Right lung (tissue), 5 donors: ENCODE measurements around the gene TMEM11. TPM values are rescaled to one million over a fixed set of nuclear protein-coding genes. Genes with fewer than 3 reads are reported as not detected.
"Not testable (repeated sequence)": the region's sequence is repeated elsewhere in the genome, so short reads cannot be mapped to it uniquely, and the experiment has no call there.

Source experiments
- DNase-seq, 2 donors: peaks; one replicate each; pipeline ENCODE4 v3.0.0-alpha.2; 2013
- polyA plus RNA-seq, 5 donors: library from polyadenylated mRNA; unstranded; fragments of 120-200 nt; gene quantifications; one replicate each; pipeline versions ENCODE4 v1.2.1 to v1.2.3, GENCODE V29; 2013; ENCODE audit warnings: inconsistent platforms in 1 of 5, low replicate concordance in 1 of 5; ENCODE audit not compliant: insufficient read length in 5 of 5, insufficient read depth in 1 of 5

The TMEM11 gene
- polyA plus RNA-seq, 5 donors, result 17.4 to 25.2 (median 20.7) TPM

- no peak for DNase-seq
Measured at GRCh38 chr17:21243516-21244303, 29.7 kb upstream of the TMEM11 start.

GRCh38 chr17:21242780-21243515 is 29.0 kb upstream of the TMEM11 start:
- no peak for DNase-seq

- DNase-seq, result no peak
Measured at GRCh38 chr17:21242026-21242697, 28.2 kb upstream of the TMEM11 start.

DNA sequence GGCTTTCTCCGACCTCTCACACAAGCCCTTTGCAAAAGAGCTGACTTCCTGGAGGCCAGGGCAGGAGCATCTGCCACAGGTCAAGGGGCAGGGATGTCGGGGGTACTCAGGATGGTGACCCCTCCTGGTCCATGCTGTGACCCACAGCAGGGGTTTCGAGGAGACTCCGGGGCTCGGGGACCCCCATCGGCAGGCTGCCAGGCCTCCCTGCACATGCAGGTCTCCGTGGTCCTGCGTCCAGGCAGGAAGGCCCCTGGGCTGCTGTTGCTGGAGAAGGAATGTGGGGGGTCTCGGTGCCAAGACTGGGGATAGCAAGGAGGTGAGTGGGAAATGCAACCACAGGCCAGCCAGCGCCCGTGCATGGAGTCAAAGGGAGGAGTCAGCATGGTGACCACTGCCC is 27.6 kb upstream of the TMEM11 start:
- no peak for DNase-seq

- no peak for DNase-seq
Measured at GRCh38 chr17:21240369-21241055, 26.6 kb upstream of the TMEM11 start.

GRCh38 chr17:21239680-21240368 is 25.9 kb upstream of the TMEM11 start:
- no peak for DNase-seq

DNA sequence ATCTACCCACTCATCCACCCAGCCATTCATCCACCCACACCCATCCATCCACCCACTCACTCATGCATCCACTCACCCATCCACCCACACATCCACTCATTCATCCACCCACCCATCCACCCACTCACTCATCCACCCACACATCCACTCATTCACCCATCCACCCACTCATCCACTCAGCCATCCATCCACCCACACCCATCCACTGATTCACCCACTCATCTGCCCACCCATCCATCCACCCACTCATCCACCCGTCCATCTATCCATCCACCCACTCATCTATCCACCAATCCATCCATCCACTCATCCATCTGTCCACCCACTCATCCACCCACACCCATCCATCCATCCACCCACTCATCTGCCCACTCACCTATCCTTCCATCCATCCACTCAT is 22.0 kb upstream of the TMEM11 start:
- DNase-seq, result no peak

DNA sequence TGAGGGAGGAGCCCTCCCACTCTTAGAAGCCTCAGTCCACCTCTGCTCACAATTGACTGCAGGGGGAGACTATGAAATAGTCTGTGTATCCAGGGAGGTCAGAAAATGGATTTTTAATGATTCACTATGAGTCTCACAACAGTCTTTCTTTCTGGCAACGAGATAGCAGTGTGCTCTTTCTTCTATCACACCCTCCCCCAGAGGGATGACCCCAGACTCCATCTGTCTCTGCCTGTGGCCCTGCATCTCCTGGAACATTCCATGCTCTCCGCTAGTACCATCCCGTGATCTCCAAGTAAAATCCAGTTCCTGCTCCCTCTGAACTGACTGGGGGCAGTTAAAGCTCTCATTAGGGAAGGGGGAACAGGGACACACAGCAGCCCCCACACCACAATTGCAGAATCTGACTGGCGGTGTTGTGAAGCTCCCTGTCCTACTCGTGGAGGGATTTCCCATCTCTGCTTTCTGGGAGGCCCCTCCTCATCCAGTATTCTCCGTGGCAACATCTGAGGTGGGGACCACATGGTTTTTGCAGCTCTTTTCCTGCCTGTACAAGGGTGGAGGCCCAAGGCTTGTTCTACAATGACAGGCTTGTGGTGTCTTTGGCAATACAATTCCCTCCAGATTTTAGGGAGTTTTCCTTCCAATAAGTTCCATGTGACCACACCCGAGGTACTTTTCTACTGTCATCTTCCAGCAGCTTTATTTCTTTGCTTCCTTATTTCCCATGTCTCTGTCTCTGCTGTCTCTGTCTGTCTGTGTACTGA is 19.8 kb upstream of the TMEM11 start:
- no peak for DNase-seq

DNA sequence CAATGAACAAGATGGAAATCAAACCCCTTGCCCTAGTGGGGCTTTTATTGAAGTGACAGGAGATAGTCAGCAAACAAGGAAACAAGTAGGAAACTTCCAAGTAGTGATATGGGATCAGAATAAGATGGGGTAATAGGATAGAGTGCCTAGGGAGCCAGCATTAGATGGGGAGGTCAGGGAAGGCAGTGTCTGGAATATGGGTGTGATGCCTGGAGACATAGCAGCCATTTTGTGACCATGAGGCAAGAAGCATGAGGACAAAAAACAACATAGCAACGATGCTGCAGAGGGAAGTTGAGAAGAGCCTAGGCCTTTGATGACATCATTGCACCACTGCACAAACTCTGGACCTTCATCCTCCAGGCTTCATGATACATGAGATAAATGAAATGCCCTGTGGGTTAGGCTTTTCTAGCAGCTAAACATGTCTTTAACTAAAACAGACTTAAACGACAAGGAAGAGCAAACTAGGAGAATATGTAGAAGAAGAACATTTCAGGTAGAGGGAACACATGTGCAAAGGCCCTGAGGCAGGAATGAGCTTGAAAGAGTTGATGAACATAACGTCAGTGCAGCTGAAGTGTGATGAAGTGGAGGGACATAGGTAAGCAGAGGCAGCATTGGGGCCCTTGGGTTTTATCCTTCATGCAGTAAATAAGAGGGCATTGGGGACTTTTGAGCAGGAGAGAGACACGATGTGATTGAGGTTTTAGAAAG is 18.2 kb upstream of the TMEM11 start:
- no peak for DNase-seq

- DNase-seq, result no peak
Measured at GRCh38 chr17:21231533-21231932, 17.6 kb upstream of the TMEM11 start.

DNA sequence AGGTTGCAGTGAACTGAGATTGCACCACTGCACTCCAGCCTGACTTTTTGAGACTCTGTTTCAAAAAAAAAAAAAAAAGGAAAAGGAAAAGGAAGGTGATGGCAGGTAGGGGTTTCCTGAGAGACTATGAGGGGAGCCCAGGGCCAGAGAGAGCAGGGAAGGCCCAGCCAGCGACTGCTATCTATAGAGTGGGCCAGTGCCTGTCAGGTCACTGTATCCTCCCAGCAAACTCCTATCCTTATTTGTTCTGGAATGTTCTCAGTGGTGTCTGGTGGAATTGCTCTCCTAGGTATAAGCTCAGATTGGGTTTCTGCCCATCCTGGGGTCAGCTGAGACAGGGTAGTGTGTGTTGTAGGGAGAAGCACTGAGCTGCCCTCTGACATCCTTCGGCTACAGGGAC is 14.9 kb upstream of the TMEM11 start:
- DNase-seq, result no peak

GRCh38 chr17:21228111-21228510 is 14.2 kb upstream of the TMEM11 start:
- no peak for DNase-seq

DNA sequence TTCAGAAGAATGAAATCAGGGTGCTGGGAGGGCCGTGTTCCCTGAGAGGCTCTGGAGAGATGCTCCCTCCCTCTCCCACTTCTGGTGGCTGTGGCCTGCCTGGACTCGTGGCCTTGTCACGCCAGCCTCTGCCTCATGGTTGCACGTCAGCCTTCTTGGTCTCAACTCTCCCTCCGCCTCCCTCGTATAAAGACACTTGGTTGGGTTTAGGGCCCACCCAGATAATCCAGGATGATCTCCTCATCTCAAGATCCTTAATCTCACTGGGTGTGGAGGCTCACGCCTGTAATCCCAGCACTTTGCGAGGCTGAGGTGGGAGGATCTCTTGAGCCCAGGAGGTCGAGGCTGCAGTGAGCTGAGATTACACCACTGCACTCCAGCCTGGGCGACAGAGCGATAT is 13.3 kb upstream of the TMEM11 start:
- DNase-seq, result not testable (repeated sequence)

- DNase-seq, result no peak
Measured at GRCh38 chr17:21223086-21223485, 9.1 kb upstream of the TMEM11 start.

DNA sequence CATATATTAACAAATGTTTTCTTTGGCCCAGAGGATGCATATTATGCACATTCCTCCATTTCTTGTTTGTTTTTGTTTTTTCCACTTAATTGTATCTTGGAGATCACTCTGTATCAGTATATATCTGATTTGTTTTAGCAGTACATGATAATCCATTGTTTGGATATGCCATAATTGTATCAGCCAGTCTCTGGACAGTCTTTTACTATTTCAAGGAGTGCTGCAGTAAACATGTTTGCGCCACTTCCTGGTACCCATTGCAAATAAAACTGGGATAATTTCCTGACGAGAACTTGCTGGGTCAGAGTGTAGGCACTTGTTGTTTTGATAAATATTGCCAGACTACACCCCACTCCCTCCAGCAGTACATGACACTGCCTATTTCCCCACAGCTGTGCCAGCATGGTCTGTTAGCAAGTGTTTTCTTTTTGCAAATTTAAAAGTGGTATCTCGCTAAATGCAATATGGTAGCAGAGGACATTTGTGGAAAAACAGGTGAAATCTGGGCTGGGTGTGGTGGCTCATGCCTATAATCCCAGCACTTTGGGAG is 4.9 kb upstream of the TMEM11 start:
- DNase-seq, result no peak

DNA sequence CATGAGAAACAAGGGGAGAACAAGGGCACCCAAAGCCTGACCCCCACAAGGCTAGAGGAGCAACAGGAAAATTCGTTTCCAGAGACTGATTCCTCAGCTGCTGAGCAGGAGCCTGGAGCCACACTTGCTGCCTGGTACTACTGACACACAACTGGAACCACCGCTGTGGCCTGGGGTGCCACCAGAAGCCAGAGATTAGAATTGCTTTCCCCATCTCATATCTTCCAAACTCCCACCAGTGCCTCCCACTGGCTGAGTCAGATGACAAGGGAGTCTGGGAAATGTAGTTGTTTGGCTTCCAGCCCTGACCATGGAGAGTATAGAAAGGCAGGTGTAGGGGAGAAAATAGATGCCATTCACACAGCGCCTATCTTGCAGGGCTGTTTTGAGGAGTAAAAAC is 4.1 kb upstream of the TMEM11 start:
- DNase-seq, result no peak

DNA sequence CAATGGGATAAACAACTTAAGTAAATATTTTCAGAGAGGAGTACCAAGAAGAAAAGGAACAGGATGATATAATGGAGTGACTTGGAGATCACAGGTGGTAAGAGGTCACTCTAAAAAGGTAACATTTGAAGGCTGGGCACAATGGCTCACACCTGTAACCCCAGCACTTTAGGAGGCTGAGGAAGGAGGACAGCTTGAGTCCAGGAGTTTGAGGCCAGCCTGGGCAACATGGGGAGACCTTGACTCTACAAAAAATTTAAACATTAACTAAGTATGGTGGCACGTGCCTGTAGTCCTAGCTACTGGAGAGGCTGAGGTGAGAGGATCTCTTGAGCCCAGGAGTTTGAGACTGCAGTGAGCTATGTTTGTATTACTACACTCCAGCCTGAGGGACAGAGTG is 3.4 kb upstream of the TMEM11 start:
- no peak for DNase-seq

DNA sequence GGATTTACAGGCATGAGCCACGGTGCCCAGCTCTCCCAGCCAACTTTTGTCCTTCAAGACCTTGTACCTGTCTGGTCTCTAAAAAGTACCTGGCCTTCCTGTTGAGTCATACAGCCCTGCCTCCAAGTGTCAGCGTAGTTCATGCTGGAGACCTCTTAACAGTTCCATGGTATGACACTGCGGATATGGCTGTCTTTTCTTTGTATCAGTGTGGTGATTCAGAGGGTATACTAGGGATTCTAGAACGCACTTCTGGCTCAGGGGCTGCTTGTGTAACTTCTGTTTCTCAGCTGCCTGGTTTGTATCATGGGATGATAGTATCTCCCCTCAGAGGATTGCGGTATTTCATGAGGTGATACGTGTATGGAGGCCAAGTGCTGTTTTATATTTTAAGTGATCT is 2.0 kb upstream of the TMEM11 start:
- DNase-seq, result no peak

DNA sequence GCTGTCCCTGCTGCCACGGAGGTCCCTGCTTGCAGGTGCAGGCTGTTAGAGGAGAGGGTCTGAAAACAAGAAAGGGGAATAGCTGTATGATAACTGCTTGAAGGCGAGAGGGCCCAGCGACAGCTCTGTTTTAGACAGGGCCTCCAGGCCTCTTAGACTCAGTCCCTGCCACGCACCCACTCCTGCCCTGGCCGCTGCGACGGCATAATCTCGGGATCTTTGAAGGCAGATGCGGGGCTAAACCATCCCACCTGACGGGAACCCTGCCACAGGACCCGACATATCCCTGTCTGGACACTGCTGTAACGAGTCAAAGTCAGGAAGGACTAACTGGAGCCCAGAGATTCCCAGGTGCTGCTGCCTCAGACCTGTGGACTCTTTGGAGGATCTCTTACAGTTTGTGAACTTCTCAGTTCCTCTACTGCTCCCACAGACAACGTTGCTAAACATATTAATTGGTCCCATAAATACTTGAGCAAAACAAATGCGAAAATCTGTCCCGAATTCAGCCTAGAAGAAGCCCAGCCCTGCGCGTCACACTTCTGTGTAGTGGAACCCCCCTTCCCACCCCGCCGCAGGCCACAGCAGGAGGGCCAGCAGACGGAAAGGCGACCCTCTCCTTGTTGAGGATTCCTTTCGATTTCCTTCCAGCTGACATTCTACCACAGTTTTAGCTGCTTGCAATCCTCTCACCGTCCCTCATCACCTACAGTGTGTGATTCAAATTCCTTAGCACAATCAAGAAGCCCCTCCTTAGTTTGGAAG is 998 bp upstream of the TMEM11 start:
- DNase-seq, result peak in 1 of 2 donors; percentile 11
